HG02588 (cell line): ENCODE data around the gene PDZD11.
"Not testable (repeated sequence)": the region's sequence is repeated elsewhere in the genome, so short reads cannot be mapped to it uniquely, and the experiment has no call there.

Experiments
- ATAC-seq: cut with Tn5 transposase; IDR thresholded peaks from one replicate; pipeline ENCODE4 v1.9.1; 2021; ENCODE audit warnings: mild to moderate bottlenecking, moderate library complexity; ENCODE audit not compliant: unreplicated experiment

The PDZD11 gene, protein sequence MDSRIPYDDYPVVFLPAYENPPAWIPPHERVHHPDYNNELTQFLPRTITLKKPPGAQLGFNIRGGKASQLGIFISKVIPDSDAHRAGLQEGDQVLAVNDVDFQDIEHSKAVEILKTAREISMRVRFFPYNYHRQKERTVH

DNA sequence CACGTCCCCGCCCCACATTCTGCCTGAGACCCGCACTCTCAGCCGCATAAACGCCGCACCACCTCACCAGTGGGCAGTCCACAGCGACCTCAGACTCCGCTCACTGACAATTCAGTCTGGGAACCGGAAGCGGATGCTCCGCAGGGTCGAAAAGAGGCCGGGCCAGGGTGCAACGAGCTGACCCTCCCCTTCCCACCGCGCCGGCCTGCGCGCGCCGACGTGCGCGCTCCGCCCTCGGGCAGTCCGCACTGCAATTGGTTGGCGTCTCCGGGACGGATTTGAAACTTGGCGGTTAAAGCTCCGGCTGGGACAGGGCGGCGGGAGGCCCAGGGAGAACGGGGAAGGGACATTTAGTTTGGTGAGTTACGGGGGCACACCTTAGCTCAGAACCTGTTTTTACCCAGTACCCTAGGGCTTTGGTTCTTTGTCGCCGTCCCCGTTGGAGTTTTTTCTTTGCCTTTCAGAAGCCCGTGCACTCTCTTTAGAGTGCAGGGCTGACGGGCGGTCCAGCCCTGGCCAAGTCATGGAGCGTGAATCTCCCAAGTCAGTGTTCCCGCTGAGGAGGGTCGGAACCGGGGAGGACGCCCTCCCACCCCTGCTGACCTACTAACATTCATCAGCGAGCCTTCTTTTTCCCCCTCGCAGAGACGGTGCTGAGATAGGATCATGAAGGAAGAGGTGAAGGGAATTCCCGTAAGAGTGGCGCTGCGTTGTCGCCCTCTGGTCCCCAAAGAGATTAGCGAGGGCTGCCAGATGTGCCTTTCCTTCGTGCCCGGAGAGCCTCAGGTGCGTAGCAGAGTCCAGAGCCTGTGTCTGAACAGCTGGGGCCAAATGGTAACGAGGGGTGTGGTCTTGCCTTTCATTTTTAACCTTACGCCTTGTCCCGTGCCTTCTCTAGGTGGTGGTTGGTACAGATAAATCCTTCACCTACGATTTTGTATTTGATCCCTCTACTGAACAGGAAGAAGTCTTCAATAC is at the start of gene PDZD11, which contains the start of gene KIF4A:
Gene PDZD11 (minus strand): TSS at position 135 of the 978 bp plus-strand sequence. CDS start 586 bp downstream, outside the sequence.
Gene KIF4A (plus strand): TSS at position 312 of the 978 bp plus-strand sequence. CDS start 355 bp downstream, at position 667.
- ATAC-seq, result peak; percentile 96

DNA sequence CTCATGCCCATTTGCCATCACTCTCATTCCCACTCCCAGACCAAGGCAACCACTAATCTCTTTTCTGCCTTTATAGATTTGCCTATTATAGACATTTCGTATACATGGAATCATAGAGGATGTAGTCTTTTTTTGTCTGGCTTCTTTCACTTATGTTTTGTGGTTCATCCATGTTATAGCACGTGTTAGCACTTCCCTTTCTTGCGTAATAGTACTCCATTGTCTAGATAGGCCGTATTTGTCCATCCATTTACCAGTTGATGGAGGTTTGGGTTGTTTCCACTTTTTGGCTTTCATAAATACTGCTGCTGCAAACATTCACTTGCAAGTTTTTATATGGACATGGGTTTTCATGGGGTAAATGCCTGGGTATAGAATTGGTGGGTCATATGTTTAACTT is 48.6 kb upstream of the PDZD11 start:
- ATAC-seq, result no peak

DNA sequence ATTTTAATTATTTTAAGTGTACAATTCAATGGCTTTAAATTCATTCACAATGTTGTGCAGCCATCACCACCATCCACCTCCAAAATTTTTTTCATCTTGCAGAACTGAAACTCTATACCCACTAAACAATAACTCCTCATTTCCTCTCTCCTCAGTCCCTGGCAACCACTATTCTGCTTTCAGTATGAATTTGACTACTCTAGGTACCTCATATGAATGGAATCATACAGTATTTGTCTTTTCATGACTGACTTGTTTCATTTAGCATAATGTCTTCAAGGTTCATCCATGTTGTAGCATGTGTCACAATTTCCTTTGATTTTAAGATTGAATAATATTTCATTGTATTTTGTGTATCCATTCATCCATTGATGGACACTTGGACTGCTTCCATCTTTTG is 47.0 kb upstream of the PDZD11 start:
- peak; percentile 100 for ATAC-seq

DNA sequence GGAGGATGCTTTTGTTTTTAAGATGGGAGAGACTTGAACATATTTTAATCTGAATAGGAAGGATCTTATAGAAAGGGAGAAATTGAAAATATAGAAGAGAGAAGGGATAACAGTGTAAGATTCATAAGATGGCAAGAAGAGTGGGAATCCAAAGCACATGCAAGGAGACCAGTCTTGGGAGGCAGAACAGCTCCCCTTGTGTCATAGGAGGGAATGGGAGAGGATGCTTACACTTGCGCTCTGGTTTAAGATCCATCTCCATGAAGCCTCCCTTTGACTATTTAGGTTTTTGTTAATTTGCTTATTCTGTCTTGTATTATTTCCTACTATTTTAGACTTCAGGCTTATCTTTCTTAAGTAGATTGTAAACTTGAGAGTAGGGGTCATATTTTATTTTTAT is 42.9 kb upstream of the PDZD11 start:
- ATAC-seq, result no peak

DNA sequence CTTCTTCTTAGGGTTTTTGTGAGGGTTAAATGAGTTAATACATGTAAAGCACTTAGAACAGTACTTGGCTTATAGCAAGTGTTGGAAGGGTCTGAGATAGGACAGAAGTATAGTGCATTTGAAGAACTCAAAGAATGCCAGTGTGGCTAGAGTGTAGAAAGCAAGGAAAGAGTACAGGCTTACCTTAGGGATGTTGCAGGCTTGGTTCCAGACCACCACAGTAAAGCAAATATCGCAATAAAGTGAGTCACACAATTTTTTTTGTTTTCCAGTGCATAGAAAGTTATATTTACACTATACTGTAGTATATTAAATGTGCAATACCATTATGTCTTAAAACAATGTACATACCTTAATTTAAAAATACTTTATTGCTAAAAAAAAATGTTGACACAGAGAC is 41.4 kb upstream of the PDZD11 start:
- no peak for ATAC-seq

DNA sequence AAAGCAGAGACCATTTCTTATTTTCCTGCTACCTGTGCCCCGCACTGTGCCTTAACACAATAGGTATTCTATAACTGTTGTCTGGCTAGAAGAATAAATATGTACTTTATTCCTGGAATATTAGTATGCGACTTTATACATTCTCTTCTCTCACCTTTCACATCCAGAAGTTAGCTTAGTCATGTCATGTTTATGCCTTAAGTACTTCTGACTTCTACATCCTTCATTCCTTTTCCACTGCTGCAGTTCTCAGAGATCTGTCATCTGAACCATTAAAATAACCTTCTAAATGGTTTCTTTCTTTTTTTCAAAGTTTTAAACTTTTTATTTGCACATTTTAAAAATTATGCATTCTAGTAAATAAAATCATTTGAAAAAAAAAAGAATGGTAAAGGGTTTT is 34.6 kb upstream of the PDZD11 start:
- no peak for ATAC-seq

DNA sequence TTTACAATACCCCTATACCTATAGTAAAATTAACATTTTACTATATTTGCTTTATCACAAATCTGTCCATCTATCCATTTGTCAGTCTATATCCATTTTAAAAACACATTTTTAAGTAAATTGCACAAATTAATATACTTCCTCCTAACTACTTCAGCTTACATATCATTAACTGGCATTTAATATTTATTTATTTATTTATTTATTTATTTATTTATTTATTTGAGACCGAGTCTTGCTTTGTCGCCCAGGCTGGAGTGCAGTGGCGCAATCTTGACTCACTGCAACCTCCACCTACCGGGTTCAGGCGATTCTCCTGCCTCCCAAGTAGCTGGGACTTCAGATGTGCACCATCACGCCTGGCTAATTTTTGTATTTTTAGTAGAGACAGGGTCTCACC is 33.9 kb upstream of the PDZD11 start:
- not testable (repeated sequence) for ATAC-seq

DNA sequence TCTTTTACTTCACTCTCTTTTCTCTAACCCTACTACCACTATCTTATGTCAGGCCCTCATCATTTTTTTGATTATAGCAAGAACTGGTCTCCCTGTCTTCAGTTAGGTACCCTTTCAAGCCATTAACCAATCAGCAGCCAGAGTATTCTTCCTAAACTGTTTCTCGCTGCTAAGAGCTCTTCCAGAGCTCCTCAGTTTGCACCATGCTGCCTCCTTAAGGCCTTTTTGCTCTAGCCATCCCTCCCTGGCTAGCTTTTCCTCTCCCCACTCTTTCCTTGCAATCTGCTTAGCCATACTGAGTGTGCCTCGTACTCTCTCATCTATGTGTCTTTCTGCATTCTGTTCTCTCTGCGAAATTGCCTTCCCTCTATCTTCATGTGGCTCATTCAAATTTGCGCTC is 33.1 kb upstream of the PDZD11 start:
- ATAC-seq, result no peak

DNA sequence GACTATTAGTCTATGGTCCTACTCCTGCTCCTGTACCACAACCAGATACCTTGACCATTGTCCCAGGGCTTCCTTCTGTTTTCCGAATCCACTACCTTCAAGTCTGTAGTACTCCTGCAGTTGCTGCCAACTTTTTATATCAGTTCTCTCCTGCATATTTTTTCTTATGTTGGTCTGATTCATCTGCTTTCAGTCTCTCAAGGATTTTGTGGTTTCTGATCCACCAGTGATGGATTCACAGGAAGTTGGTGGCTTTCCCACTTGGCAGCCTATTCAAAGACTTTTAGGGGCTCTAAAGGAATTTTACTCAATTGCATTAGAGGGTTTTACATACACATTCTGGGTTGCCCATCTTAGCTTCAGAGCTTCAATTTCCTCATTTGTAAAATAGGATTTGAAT is 23.8 kb upstream of the PDZD11 start:
- ATAC-seq, result no peak

DNA sequence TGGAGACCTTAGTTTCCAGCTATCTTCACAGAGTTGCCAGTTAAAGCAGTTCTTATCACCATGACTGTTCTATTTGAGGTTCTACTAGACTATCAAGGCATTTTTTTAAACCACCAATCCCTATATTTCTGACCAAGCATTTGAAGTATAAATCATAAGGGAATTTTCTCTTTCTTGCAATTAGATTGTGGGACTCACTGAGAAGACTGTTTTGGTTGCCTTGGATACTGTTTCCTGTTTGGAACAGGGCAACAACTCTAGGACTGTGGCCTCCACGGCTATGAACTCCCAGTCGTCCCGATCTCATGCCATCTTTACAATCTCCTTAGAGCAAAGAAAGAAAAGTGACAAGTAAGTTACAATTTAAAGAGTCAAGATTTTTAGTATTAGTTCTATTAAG is 12.0 kb upstream of the PDZD11 start:
- no peak for ATAC-seq

DNA sequence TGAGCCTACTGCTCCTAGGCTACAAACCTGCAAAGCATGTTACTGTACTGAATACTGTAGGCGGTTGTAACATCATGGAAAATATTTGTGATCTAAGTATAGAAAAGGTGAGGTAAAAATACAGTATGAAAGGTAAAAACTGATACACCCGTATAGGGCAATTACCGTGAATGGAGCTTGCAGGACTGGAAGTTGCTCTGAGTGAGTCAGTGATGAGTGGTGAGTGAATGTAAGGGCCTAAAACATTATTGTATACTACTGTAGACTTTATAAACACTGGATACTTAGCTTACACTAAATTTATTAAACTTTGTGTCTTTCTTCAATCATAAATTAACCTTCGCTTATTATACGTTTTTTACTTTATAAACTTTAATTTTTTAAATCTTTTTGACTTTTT is 3.9 kb upstream of the PDZD11 start:
- no peak for ATAC-seq

DNA sequence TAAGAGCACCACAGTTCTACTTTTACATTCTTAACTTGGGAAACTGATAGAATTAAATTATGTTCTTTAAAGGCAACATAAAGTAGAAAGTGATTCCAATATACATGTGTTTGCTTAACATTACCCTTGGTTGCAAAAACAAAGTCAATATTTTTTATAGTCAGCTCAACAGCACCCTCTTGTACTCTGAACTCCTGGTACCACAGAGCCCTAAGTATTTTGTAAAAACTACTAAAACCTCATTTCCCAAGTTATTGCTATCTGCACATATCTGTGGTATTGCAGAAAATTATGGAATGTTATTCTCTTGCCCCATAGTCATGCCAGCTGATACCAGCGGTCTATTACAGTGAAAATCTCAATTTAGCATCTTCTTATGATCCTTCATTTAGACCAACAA is 3.1 kb upstream of the PDZD11 start:
- ATAC-seq, result no peak

DNA sequence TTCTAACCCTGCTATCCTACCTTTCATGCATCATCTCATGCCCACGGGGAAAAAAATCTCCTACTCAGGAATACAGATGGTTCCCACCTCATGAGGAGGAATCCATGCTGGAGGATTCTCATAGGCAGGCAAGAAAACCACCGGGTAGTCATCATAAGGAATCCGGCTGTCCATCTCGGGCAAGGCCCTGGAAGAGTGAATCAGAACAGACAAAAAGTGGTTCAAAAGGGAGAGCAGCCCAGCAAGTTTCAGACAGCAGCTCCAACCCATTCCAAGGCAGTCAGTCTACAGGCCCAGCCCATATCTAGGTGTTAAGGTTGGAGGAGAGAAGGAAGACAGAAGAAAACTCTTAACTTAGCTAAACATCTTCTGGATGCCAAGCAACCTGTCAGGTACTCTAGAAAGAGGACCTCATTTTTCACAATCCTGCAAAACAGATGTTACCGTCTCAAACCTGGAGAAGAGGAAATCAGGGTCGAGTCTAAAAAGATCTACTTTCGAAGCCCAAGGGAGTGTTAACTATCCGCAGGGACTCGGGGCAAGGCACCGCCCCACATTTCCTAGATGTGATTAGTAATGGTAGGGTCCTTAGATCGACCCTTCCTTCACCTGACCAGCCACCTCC is 447 bp downstream of the PDZD11 start:
- no peak for ATAC-seq

DNA sequence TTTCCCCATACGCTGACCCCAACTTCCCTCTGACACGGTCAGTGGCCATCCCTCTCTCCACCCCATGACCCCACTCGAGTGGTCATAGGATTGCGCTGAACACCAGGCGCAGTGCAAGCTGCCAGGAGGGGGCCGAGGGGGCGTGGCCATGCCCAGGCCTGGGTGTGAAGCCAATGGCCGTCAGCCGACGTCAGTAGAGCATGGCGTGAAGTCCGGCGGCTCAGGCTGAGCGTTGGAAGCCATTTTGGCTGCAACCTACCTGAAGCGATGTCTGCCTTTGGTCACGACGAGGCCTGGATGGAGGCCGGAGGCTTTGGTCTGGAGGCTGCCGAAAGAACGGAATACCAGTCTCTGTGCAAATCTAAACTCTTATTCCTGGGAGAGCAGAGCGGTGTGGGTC is 7.8 kb downstream of the PDZD11 start, which contains the start of gene RAB41:
Gene RAB41 (plus strand): TSS at position 222 of the 400 bp plus-strand sequence. CDS start 46 bp downstream, at position 268.
- no peak for ATAC-seq

DNA sequence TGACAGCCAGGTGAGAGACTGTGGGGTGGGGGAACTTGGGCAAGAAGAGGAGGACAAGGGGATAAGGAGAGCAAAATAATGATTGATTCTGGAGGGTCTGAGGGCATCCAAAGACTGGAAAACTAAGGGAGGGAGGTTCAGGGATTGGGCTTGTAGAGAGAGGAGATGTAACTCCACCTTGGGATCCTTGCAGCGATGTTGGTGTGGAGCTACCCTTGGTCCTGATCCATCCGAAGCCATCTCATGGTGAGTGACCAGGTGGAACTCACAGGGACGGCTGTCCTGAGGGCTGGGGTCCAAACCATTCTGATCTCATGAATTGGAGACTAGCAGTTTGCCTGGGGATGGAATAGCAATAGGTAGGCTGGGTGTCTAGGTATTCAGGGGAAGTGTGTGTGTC is 9.2 kb downstream of the PDZD11 start:
- no peak for ATAC-seq

DNA sequence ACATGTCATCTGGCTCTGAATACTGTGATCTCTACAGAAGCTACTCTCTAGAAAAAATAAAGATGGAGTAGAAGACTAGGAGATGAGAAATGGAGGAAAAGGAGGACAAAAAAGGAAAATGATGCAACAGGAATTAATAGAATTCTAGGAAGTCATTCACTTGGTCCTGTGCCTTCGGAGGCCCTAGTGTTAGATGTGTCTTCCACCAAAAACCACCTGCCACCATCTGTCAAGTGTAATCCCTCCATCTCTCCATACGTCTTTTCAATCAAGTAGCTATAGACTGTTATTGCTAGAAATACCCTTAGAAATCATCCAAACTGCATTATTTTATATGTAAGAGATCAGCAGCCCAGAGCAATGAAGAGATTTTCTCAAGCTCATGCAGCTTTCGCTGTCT is 10.6 kb downstream of the PDZD11 start:
- no peak for ATAC-seq

DNA sequence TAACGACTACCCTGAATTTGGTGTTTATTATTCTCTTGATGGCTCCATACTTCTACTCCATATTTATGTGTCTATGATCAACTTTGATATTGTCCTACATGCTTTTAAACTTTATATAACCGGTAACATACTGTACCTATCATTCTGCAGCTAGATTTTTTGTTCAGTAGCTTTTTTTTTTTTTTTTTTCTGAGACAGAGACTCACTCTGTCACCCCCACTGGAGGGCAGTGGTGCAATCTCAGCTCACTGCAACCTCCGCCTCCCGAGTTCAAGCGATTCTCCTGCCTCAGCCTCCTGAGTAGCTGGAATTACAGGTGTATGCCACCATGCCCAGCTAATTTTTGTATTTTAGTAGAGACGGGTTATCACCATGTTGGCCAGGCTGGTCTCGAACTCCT is 15.7 kb downstream of the PDZD11 start:
- ATAC-seq, result not testable (repeated sequence)

DNA sequence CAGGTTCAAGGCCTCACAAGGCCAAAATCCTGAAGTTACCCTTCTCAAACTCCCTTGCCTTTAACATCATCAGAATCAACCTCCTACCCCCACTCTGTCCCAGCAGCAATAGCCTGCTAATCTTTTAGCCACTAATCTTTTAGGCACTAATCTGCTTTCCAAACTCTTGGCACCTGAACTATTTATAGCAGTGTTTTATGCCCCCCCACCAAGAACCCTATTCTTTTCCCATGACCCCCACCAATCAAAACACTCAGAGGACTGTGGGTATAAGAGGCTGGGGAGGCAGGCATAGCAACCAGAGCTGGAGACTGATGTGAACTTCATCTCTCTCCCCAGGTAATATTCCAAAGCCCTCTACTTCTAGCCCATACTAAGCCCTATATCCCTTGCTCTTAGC is 21.7 kb downstream of the PDZD11 start, which contains the start of gene ARR3:
Gene ARR3 (plus strand): TSS at position 301 of the 400 bp plus-strand sequence. CDS start 1,052 bp downstream, outside the sequence.
- ATAC-seq, result no peak

DNA sequence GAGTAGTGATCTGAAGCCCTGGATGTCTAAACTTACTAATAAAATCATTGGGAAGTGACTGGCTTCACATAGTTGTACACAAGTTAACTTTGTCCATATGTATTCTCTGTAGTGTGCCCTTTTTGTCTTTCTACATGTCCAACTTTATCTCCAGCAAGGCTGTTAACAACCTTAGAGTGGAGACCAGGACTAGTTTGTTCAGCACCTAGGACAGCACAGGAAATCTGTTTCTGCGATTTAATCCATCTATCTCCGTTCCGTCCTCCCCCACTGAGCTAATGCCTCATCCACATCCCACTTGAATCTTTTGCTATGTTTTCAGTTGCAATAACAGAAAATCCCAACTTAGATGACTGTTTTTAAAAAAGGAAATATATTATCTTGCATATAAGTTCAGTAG is 24.9 kb downstream of the PDZD11 start:
- no peak for ATAC-seq

DNA sequence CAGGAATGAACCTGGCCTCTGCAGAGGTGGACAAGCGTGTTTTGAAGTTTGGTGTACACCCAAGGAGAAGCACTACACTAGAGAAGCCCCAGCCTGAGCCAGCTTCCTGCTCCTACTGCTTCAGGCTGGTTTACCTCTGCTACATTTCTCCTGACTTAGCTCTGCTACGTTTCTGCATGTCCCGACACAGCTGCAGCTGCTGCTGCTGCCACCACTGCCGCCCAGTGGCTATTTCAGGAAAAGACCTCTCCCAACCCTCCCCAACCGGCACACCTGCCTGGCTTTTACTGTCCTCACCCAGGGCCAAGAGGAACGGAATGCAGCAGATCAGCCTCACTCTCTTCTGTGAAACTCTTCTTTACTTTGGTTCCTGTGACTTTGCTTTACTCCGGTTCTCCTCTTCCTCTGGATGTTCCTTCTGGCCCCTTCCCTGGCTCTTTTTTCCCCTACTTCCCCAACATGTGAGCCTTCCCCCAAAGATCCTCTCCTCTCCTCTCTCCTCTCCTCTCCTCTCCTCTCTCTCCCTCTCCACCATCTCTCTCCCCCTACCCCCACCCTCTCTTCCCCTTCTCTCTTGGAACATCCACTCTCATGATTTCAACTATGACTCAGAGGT is 26.7 kb downstream of the PDZD11 start:
- ATAC-seq, result no peak

DNA sequence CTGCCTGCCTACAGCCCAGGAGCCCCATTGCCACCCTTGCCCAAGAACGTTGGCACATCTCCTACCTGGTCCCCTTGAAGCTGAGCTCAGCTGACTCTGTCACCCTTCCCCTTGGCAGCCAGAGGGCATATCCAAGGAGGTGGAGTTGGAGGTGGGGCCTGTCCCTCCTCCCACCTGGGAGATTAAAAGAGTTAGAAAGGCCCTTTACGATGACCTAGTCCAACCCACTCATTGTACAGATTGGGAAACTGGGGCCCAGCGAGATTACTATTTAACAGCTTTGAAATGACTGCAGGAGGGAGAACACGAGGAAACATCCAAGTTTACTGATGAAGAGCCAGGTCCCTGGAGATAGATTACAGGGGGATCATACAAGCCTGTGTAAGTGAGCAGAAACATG is 29.6 kb downstream of the PDZD11 start, which contains the start of gene P2RY4:
Gene P2RY4 (minus strand): TSS at position 101 of the 400 bp plus-strand sequence. CDS start 580 bp downstream, outside the sequence.
- ATAC-seq, result no peak
